Measurements from ENCODE around the gene COMMD4. TPM values are rescaled to one million over a fixed set of nuclear protein-coding genes. Genes with fewer than 3 reads are reported as not detected.

COMMD4 gene
- total RNA-seq, 2 experiments from 2014 or later, result 123 to 133 TPM

- CTCF ChIA-PET (ENCODE audit: unreplicated experiment), result no interaction called here
- BruUV-seq (replicated peaks), result no TSS peak
- H3K4me3 ChIP-seq (ENCODE audit: low read depth, low read length, poor library complexity, severe bottlenecking), result no peak overlapping the region
- H3K36me3 ChIP-seq (ENCODE audit: insufficient read depth, low read length), result peaks cover 62% of the 10 kb centered on the region
- no peak overlapping the region for H3K27ac ChIP-seq (ENCODE audit: low read depth, low read length, poor library complexity, severe bottlenecking)
- no peak overlapping the region for H3K4me2 ChIP-seq (ENCODE audit: low read length)
- no peaks in the 10 kb centered on the region for H3K9me3 ChIP-seq (ENCODE audit: low read length)
- no peaks in the 10 kb centered on the region for H3K4me1 ChIP-seq (ENCODE audit: insufficient read depth, low read length, poor library complexity, severe bottlenecking)
- no peaks in the 10 kb centered on the region for H3K9me2 ChIP-seq (ENCODE audit: insufficient read depth, low read length)
- no peak for TF ChIP-seq CTCF (conservative IDR thresholded peaks at IDR 0.05; ENCODE audit: low read length)
- no peak for TF ChIP-seq EZH2phosphoT487 (IDR thresholded peaks at IDR 0.05; ENCODE audit: borderline replicate concordance, low read depth, low read length)
- intact Hi-C loops (cut with micrococcal nuclease; ENCODE audit: unreplicated experiment), result no loop called here
- POLR2A ChIA-PET, result no interaction called here
- no peaks in the 10 kb centered on the region for H4K20me1 ChIP-seq (ENCODE audit: insufficient read depth, low read length)
- H3K79me2 ChIP-seq (ENCODE audit: insufficient read depth, low read depth, low read length), result no peaks in the 10 kb centered on the region
- no peak overlapping the region for H2AFZ ChIP-seq (ENCODE audit: low read length)
- DNase-seq (ENCODE audit: low spot score), result no peak
Measured at GRCh38 chr15:75356006-75356405, 20.1 kb downstream of the COMMD4 start.

- H3K4me2 ChIP-seq (ENCODE audit: low read length), result no peak overlapping the region
- no peaks in the 10 kb centered on the region for H3K9me2 ChIP-seq (ENCODE audit: insufficient read depth, low read length)
- no peak for TF ChIP-seq EZH2phosphoT487 (IDR thresholded peaks at IDR 0.05; ENCODE audit: borderline replicate concordance, low read depth, low read length)
- no peak for TF ChIP-seq CTCF (conservative IDR thresholded peaks at IDR 0.05; ENCODE audit: low read length)
- H3K36me3 ChIP-seq (ENCODE audit: insufficient read depth, low read length), result peaks cover 58% of the 10 kb centered on the region
- BruUV-seq (replicated peaks), result no TSS peak
- CTCF ChIA-PET (ENCODE audit: unreplicated experiment), result no interaction called here
- no peaks in the 10 kb centered on the region for H3K79me2 ChIP-seq (ENCODE audit: insufficient read depth, low read depth, low read length)
- POLR2A ChIA-PET, result no interaction called here
- H3K9me3 ChIP-seq (ENCODE audit: low read length), result no peaks in the 10 kb centered on the region
- DNase-seq (ENCODE audit: low spot score), result no peak
- H3K4me1 ChIP-seq (ENCODE audit: insufficient read depth, low read length, poor library complexity, severe bottlenecking), result no peaks in the 10 kb centered on the region
- H3K4me3 ChIP-seq (ENCODE audit: low read depth, low read length, poor library complexity, severe bottlenecking), result no peak overlapping the region
- intact Hi-C loops (cut with micrococcal nuclease; ENCODE audit: unreplicated experiment), result no loop called here
- H3K27ac ChIP-seq (ENCODE audit: low read depth, low read length, poor library complexity, severe bottlenecking), result no peak overlapping the region
- H4K20me1 ChIP-seq (ENCODE audit: insufficient read depth, low read length), result no peaks in the 10 kb centered on the region
- H2AFZ ChIP-seq (ENCODE audit: low read length), result no peak overlapping the region
Measured at GRCh38 chr15:75356517-75356916, 20.7 kb downstream of the COMMD4 start.

- intact Hi-C loops (cut with micrococcal nuclease; ENCODE audit: unreplicated experiment), result no loop called here
- Histone ChIP-seq H3K4me3 (ENCODE audit: low read depth, low read length, poor library complexity, severe bottlenecking) (no peak overlapping the region), H3K36me3 (ENCODE audit: insufficient read depth, low read length) (peaks cover 44% of the 10 kb centered on the region), H3K4me2 (ENCODE audit: low read length) (no peak overlapping the region), H3K79me2 (ENCODE audit: insufficient read depth, low read depth, low read length) (no peaks in the 10 kb centered on the region), H3K27ac (ENCODE audit: low read depth, low read length, poor library complexity, severe bottlenecking) (no peak overlapping the region), H3K9me3 (ENCODE audit: low read length) (no peaks in the 10 kb centered on the region), H3K4me1 (ENCODE audit: insufficient read depth, low read length, poor library complexity, severe bottlenecking) (no peaks in the 10 kb centered on the region), H3K9me2 (ENCODE audit: insufficient read depth, low read length) (no peaks in the 10 kb centered on the region), H4K20me1 (ENCODE audit: insufficient read depth, low read length) (no peaks in the 10 kb centered on the region), H2AFZ (ENCODE audit: low read length) (no peak overlapping the region)
- CTCF ChIA-PET (ENCODE audit: unreplicated experiment), result no interaction called here
- TSS peak; percentile 46 for BruUV-seq (replicated peaks)
- no peak for DNase-seq (ENCODE audit: low spot score)
- POLR2A ChIA-PET, result no interaction called here
- TF ChIP-seq EZH2phosphoT487 (IDR thresholded peaks at IDR 0.05; ENCODE audit: borderline replicate concordance, low read depth, low read length) (no peak), CTCF (conservative IDR thresholded peaks at IDR 0.05; ENCODE audit: low read length) (no peak)
Measured at GRCh38 chr15:75357976-75358673, 22.3 kb downstream of the COMMD4 start.

Measured in OCI-LY7 (cell line).